Neural cell (in vitro differentiated cells): ENCODE results near the gene BAX.
A peak's percentile ranks its signal among the peaks of the same experiment; 100 is the strongest.

Experiments used
- EP300 ChIP-seq: fragments of 450-650 bp; conservative IDR thresholded peaks from 2 replicates; pipeline ENCODE4 v1.6.1; 2014; ENCODE audit warnings: antibody characterized with exemption, mild to moderate bottlenecking, moderate library complexity; ENCODE audit not compliant: poor library complexity, severe bottlenecking
- EZH2 ChIP-seq: fragments of 200-600, 300-800 bp; shearing (Covaris generic), sonication (generic); IDR thresholded peaks from 2 replicates; pipeline ENCODE4 v1.6.1; 2014; ENCODE audit warnings: antibody characterized with exemption, low read length, borderline replicate concordance, mild to moderate bottlenecking; ENCODE audit not compliant: insufficient read depth, poor library complexity, severe bottlenecking
- POLR2AphosphoS5 ChIP-seq: IDR thresholded peaks from 2 replicates; pipeline ENCODE4 v1.6.1; 2012
- RAD21 ChIP-seq: fragments of 450-650 bp; conservative IDR thresholded peaks from 2 replicates; pipeline ENCODE4 v1.6.1; 2014; ENCODE audit warnings: antibody characterized with exemption, mild to moderate bottlenecking, moderate library complexity
- REST ChIP-seq: IDR thresholded peaks from 2 replicates; pipeline ENCODE4 v1.6.1; 2012; ENCODE audit warnings: borderline replicate concordance
- SMC3 ChIP-seq: fragments of 450-650 bp; conservative IDR thresholded peaks from 2 replicates; pipeline ENCODE4 v1.6.1; 2014; ENCODE audit warnings: antibody characterized with exemption, mild to moderate bottlenecking, moderate library complexity; ENCODE audit not compliant: poor library complexity
- TAF1 ChIP-seq: IDR thresholded peaks from 2 replicates; pipeline ENCODE4 v1.6.1; 2012; ENCODE audit warnings: low read depth
- TF ChIP-seq, protein P1 (sequence below): fragments of 450-650 bp; IDR thresholded peaks from 2 replicates; pipeline ENCODE4 v1.5.1; 2014; ENCODE audit warnings: antibody characterized with exemption, mild to moderate bottlenecking, moderate library complexity; ENCODE audit not compliant: poor library complexity, severe bottlenecking

DNA sequence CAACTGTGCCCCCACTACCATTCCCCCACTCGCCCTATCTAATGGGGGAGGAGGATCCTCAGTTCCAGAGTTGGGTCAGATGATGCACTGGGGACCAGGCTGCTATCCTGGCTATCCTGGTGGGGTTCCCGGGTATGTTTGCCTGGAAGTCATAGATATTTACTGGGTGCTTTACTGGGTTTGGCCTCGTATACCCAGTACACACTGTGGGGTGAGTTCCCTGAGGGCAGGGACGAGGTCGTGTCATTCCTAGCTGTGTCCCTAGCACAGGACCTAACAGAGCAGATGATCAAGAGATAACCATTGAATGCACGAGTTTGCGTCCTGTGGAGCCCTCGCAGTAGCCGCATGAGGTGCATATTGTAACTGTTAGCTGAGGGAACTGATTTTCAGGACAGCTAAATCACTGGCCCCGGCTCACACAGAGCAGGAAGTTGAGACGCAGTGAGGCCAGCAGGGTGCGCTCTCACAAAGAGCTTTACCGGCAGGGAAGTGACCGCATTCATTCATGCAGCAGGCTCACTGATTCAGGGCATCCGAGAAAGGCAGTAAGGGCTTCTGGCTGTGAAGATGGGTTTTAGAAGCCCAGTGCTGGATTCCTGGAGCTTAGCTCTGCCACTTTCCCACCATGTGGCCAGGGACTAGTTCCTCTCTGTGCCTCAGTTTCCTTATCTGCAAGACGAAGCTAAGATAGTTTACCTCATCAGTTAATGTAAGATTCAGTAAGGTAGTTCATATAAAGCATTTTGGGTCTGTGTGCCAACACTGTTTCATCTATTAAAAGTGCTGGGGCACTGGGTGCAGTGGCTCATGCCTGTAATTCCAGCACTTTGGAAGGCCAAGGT, 45.0 kb downstream of the BAX start:
- TF ChIP-seq, protein P1, sequence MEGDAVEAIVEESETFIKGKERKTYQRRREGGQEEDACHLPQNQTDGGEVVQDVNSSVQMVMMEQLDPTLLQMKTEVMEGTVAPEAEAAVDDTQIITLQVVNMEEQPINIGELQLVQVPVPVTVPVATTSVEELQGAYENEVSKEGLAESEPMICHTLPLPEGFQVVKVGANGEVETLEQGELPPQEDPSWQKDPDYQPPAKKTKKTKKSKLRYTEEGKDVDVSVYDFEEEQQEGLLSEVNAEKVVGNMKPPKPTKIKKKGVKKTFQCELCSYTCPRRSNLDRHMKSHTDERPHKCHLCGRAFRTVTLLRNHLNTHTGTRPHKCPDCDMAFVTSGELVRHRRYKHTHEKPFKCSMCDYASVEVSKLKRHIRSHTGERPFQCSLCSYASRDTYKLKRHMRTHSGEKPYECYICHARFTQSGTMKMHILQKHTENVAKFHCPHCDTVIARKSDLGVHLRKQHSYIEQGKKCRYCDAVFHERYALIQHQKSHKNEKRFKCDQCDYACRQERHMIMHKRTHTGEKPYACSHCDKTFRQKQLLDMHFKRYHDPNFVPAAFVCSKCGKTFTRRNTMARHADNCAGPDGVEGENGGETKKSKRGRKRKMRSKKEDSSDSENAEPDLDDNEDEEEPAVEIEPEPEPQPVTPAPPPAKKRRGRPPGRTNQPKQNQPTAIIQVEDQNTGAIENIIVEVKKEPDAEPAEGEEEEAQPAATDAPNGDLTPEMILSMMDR, result peak; percentile 62
- TF ChIP-seq POLR2AphosphoS5 (no peak), EZH2 (no peak), REST (no peak), SMC3 (peak; percentile 32), RAD21 (peak; percentile 50), EP300 (no peak), TAF1 (no peak)
